ENCODE measurements around the gene MME. TPM values are rescaled to one million over a fixed set of nuclear protein-coding genes. Genes with fewer than 3 reads are reported as not detected.
"Not testable (repeated sequence)": the region's sequence is repeated elsewhere in the genome, so short reads cannot be mapped to it uniquely, and the experiment has no call there.

Gene MME
- total RNA-seq, 1 experiment from 2014 or later, result 19.5 TPM

DNA sequence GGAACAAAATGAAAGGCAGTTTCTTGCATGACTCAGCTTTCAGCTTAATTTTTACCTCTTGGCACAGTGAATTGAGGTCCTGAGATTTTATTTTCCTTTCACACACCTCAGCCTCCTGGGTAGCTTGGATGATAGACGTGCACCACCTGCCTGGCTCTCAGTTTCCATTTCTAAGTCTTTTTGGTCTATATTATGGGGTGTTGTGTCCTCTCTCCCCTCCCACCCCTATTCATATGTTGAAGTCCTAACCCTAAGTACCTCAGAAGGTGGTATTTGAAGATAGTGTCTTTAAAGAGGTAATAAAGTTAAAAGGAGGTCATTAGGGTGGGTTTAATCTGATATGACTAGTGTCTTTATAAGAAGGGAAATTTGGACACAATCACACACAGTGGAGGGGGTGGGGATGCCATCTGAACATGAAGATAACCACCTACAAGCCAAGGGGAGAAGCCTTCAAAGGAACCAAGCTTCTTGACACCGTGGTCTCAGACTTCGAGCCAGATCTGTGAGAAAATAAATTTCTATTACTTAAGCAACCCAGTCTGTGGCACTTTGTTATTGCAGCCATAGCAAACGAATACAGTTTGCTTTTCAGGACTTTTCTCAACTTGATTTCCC, 128.2 kb downstream of the MME start:
- DNase-seq (ENCODE audit: low read depth, low spot score), result no peak
- in situ Hi-C loops (cut with HindIII; ENCODE audit: low pct_unique_long_range_greater_than_20kb, low sequenced_read_pairs), result no loop called here

DNA sequence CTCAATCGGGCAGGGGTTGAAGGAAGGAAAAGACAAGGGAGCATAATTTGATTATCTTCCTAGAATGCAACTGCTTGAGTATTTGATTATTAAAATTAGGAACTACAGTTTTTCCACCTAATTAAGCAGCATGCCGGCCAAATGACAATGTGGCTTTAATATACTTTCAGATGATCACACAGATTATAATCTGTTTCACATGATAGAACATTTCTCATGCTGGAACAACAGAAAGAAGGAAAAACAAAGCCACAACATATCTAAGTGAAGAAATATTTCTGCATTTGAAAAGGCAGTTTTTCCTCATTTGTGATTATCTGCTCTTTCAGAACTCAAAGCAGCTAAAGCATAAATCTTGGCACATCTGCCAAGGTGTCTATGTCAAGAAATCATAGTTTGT, 130.6 kb downstream of the MME start:
- no peak for DNase-seq (ENCODE audit: low read depth, low spot score)
- in situ Hi-C loops (cut with HindIII; ENCODE audit: low pct_unique_long_range_greater_than_20kb, low sequenced_read_pairs), result no loop called here

- DNase-seq (ENCODE audit: low read depth, low spot score), result no peak
- in situ Hi-C loops (cut with HindIII; ENCODE audit: low pct_unique_long_range_greater_than_20kb, low sequenced_read_pairs), result no loop called here
Observed at GRCh38 chr3:155211266-155211665, 131.1 kb downstream of the MME start.

- DNase-seq (ENCODE audit: low read depth, low spot score), result no peak
- in situ Hi-C loops (cut with HindIII; ENCODE audit: low pct_unique_long_range_greater_than_20kb, low sequenced_read_pairs), result no loop called here
Observed at GRCh38 chr3:155211940-155212339, 131.8 kb downstream of the MME start.

DNA sequence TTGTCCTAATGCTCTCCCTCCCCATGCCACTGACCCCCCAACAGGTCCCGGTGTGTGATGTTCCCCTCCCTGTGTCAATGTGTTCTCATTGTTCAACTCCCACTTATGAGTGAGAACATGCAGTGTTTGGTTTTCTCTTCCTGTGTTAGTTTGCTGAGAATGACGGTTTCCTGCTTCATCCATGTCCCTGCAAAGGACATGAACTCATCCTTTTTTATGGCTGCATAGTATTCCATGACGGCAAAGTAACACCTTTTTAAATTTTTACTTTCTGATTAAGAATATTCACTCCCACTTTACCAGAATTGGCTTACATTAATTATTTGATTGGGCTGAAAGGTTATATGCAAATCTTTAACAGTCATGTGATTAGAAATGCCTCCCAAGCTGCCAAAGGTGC, 135.9 kb downstream of the MME start:
- in situ Hi-C loops (cut with HindIII; ENCODE audit: low pct_unique_long_range_greater_than_20kb, low sequenced_read_pairs), result not testable (repeated sequence)

DNA sequence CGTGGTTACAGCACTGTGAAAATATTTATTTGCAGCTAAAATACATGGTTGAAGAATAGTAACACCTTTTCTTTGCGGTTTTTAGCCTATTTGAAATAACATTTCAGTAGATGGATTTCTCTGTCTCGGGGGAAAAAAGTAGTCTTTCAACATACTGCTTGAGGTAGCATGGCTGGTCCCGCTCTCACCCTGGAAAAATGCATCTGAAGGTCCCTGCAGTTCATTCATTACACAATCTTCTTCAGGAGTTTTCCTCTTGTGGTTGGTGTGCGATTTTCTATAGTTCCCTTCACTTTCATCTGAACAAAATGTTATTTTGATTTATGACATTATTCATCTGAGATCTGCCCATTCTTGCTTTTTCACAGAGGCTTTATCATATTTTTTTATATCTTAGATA, 137.5 kb downstream of the MME start:
- in situ Hi-C loops (cut with HindIII; ENCODE audit: low pct_unique_long_range_greater_than_20kb, low sequenced_read_pairs), result no loop called here
- no peak for DNase-seq (ENCODE audit: low read depth, low spot score)

More for the DNA sequence above, 135.9 kb downstream of the MME start:
- DNase-seq (ENCODE audit: low read depth, low spot score), result not testable (repeated sequence)

DNA sequence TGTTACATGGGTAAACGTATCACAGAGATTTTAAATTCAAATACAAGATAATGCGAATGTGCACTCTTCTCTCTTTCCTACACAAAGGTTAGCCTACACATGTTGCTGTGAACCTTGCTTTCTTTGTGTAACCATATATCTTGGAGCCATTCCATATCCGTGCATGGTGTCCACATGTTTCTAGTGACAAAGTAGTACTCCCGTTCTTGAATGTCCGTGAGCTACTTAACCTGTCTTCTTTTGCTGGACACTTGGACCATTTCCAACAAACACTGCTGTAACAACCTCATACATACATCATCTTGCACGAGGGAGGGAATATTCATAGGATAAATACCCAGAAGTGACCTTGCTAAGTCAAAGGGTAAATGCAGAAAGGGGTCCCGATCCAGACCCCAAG, 138.3 kb downstream of the MME start:
- in situ Hi-C loops (cut with HindIII; ENCODE audit: low pct_unique_long_range_greater_than_20kb, low sequenced_read_pairs), result no loop called here
- no peak for DNase-seq (ENCODE audit: low read depth, low spot score)

- DNase-seq (ENCODE audit: low read depth, low spot score), result no peak
- in situ Hi-C loops (cut with HindIII; ENCODE audit: low pct_unique_long_range_greater_than_20kb, low sequenced_read_pairs), result no loop called here
Observed at GRCh38 chr3:155219106-155219505, 139.0 kb downstream of the MME start.

DNA sequence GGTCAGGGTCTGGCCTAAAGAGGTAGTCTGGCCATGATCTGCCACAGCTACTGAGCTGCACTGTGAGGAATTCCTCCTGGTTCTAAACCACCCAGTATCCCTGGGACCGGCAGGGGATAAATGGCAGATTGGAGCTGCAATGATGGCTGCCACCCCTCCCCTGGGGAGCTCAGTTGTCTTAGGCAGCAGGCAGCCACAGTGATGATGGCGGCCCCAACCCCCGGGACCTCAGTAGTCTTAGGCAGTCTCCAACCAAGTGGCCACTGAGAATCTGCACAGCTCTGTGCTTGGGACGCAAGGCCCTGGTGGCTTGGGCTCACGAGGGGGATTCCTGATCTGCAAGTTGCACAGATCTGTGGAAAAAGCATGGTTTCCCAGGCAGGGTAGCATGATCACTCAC, 145.3 kb downstream of the MME start:
- in situ Hi-C loops (cut with HindIII; ENCODE audit: low pct_unique_long_range_greater_than_20kb, low sequenced_read_pairs), result no loop called here
- no peak for DNase-seq (ENCODE audit: low read depth, low spot score)

DNA sequence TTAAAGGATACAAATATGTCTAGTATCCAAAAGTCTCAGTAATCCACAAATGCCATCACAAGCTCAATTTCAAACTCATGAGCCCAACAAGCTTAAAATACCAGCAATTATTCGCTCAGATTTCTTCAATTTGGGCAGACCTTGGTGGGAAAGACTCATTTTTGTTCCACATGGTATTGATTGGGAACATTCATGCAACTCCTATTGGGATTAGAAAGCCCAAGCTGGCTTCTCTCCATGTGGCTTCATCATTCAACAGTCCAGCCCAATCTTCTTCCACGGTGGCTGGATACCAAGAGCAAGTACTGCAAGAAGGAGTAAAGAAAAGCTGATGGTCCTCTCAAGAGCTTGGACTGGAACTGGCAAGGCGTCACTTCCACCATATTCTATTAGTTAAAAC, 147.0 kb downstream of the MME start:
- DNase-seq (ENCODE audit: low read depth, low spot score), result no peak
- in situ Hi-C loops (cut with HindIII; ENCODE audit: low pct_unique_long_range_greater_than_20kb, low sequenced_read_pairs), result no loop called here

GRCh38 chr3:155228676-155229075, 148.6 kb downstream of the MME start:
- DNase-seq (ENCODE audit: low read depth, low spot score), result no peak
- in situ Hi-C loops (cut with HindIII; ENCODE audit: low pct_unique_long_range_greater_than_20kb, low sequenced_read_pairs), result no loop called here

- in situ Hi-C loops (cut with HindIII; ENCODE audit: low pct_unique_long_range_greater_than_20kb, low sequenced_read_pairs), result no loop called here
- no peak for DNase-seq (ENCODE audit: low read depth, low spot score)
Observed at GRCh38 chr3:155229086-155229485, 149.0 kb downstream of the MME start.

- in situ Hi-C loops (cut with HindIII; ENCODE audit: low pct_unique_long_range_greater_than_20kb, low sequenced_read_pairs), result no loop called here
- no peak for DNase-seq (ENCODE audit: low read depth, low spot score)
Observed at GRCh38 chr3:155230382-155230781, 150.3 kb downstream of the MME start.

DNA sequence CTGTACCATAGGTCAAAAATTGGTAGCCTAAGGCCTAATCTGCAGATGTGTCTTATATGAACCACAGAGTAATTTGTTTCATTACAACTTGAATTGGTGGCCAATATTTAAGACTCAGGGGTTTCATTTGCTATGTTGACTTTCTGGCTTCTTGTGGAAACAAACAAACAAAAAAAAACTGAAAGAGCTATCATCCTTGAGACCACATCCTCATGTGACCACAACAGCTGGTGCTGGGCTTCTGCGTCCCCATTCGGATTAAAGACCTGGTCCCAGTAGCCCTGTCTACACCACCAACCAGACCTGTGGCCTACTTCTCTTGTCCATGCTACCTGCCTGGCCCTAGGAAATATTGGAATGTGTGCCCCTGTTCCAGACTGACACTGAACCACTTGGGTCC, 151.7 kb downstream of the MME start:
- no peak for DNase-seq (ENCODE audit: low read depth, low spot score)
- in situ Hi-C loops (cut with HindIII; ENCODE audit: low pct_unique_long_range_greater_than_20kb, low sequenced_read_pairs), result no loop called here

DNA sequence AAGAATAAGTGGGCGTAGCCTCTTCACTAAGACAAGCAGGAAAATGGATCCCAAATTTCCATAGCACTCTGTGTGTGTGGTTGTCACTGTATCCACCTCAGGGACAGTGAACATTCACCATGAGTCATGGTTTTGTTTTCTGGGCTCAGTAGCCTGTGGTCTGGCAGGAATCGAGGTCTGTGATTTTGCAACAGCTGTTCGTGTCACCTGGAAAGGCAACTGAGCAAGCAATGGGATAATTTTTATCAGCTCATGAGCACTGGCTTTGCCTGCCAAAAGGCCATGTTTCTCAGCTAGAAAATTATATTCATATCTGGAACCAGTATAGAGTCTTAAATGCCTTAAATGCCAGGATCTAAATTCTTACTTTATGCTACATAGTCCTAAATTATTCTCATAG, 152.5 kb downstream of the MME start:
- no peak for DNase-seq (ENCODE audit: low read depth, low spot score)
- in situ Hi-C loops (cut with HindIII; ENCODE audit: low pct_unique_long_range_greater_than_20kb, low sequenced_read_pairs), result no loop called here

- in situ Hi-C loops (cut with HindIII; ENCODE audit: low pct_unique_long_range_greater_than_20kb, low sequenced_read_pairs), result no loop called here
- no peak for DNase-seq (ENCODE audit: low read depth, low spot score)
Observed at GRCh38 chr3:155233213-155233612, 153.1 kb downstream of the MME start.

Other genes starting within 250 kb of the MME start
- gene STRIT1, start 213.4 kb downstream of the MME start, total RNA-seq (2014; rRNA removed; shearing (Covaris generic)), result not detected in 2 replicates